ENCODE measurements around the gene CTBP2.

Gene CTBP2

GRCh38 chr10:125141150-125141859 lies 19.1 kb downstream of the CTBP2 start:
- peak overlapping the region; percentile 16 for H3K27ac ChIP-seq

GRCh38 chr10:125140151-125140550 lies 20.2 kb downstream of the CTBP2 start:
- TF ChIP-seq ZFX (IDR thresholded peaks at IDR 0.05) = no peak
- TF ChIP-seq CTCF (conservative IDR thresholded peaks at IDR 0.05) = no peak
- no peak overlapping the region for H3K27ac ChIP-seq

More at GRCh38 chr10:125141150-125141859, 19.1 kb downstream of the CTBP2 start:
- TF ChIP-seq CTCF (conservative IDR thresholded peaks at IDR 0.05) (no peak), ZFX (IDR thresholded peaks at IDR 0.05) (no peak)

- H3K27ac ChIP-seq = peak overlapping the region; percentile 62
- TF ChIP-seq CTCF (conservative IDR thresholded peaks at IDR 0.05) (no peak), ZFX (IDR thresholded peaks at IDR 0.05) (no peak)
These were observed 22.5 kb downstream of the CTBP2 start for GRCh38 chr10:125137601-125138438.

- H3K27ac ChIP-seq = peak overlapping the region; percentile 62
- no peak for TF ChIP-seq ZFX (IDR thresholded peaks at IDR 0.05)
- TF ChIP-seq CTCF (conservative IDR thresholded peaks at IDR 0.05) = no peak
These were observed 24.3 kb downstream of the CTBP2 start for GRCh38 chr10:125136087-125136486.

- peak overlapping the region; percentile 62 for H3K27ac ChIP-seq
- no peak for TF ChIP-seq ZFX (IDR thresholded peaks at IDR 0.05)
- TF ChIP-seq CTCF (conservative IDR thresholded peaks at IDR 0.05) = no peak
These were observed 24.7 kb downstream of the CTBP2 start for GRCh38 chr10:125135771-125136035.

GRCh38 chr10:125134916-125135770 lies 25.2 kb downstream of the CTBP2 start:
- TF ChIP-seq CTCF (conservative IDR thresholded peaks at IDR 0.05) (no peak), ZFX (IDR thresholded peaks at IDR 0.05) (no peak)
- peak overlapping the region; percentile 62 for H3K27ac ChIP-seq

All from C4-2B (cell line).